ENCODE data around the gene TCTN3. TPM values are rescaled to one million over a fixed set of nuclear protein-coding genes. Genes with fewer than 3 reads are reported as not detected.
"Not testable (repeated sequence)": the region's sequence is repeated elsewhere in the genome, so short reads cannot be mapped to it uniquely, and the experiment has no call there.

The TCTN3 gene
- total and polyA plus RNA-seq, 2 of the 4 experiments (the other 2 are of a cell fraction), result 26.9 to 35.1 TPM

DNA sequence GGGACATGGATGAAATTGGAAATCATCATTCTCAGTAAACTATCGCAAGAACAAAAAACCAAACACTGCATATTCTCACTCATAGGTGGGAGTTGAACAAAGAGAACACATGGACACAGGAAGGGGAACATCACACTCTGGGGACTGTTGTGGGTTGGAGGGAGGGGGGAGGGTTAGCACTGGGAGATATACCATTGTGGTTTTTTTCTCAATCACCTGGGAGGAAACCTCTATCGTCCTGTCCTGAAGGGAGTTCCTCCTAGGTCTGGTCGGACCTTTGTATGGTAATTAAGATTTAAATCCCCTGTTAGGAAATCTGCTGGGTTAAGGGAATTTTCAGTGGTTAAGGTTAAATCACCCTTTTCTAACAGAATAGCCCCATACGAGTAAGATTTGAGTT, 28.8 kb upstream of the TCTN3 start:
- H2BK20ac ChIP-seq (ENCODE audit: low read depth, low read length); POLR2A ChIA-PET (ENCODE audit: unreplicated experiment); H2AFZ ChIP-seq (replicated peaks; ENCODE audit: low read length, poor library complexity); intact Hi-C loops (cut with micrococcal nuclease); DNase-seq; H2BK120ac ChIP-seq (ENCODE audit: low read depth, low read length); H3K23ac ChIP-seq (ENCODE audit: low read depth, low read length); CTCF ChIA-PET; H4K5ac ChIP-seq (ENCODE audit: low read depth, low read length); H2AK9ac ChIP-seq (replicated peaks; ENCODE audit: low read depth, low read length, poor library complexity); H3K4me3 ChIP-seq (ENCODE audit: insufficient read depth, low read depth, low read length); H3K14ac ChIP-seq (replicated peaks; ENCODE audit: low read depth, low read length); H3K9me3 ChIP-seq (ENCODE audit: control insufficient read depth, insufficient read depth, low read length); H3K56ac ChIP-seq (ENCODE audit: extremely low read depth, insufficient read depth, low read length); H4K91ac ChIP-seq (ENCODE audit: insufficient read depth, low read depth, low read length); H2BK15ac ChIP-seq (ENCODE audit: low read depth, low read length); H3K27me3 ChIP-seq (ENCODE audit: control insufficient read depth, insufficient read depth, low read length); H3K18ac ChIP-seq (ENCODE audit: low read depth, low read length); dilution Hi-C loops (cut with HindIII; ENCODE audit: low sequenced_read_pairs, unreplicated experiment); H3K9ac ChIP-seq (ENCODE audit: low read depth, low read length); H2BK5ac ChIP-seq (ENCODE audit: low read depth, low read length, poor library complexity, severe bottlenecking); H4K20me1 ChIP-seq (ENCODE audit: insufficient read depth, low read length); BruUV-seq (replicated peaks); H4K8ac ChIP-seq (ENCODE audit: low read depth in 2 of 2, low read length in 2 of 2); ATAC-seq (ENCODE audit: low read depth); H3K79me1 ChIP-seq (ENCODE audit: low read depth in 1 of 2, low read length in 2 of 2); H3K36me3 ChIP-seq (ENCODE audit: control insufficient read depth, insufficient read depth, low read length); H3K4me2 ChIP-seq (ENCODE audit: low read depth, low read length); H3K4me1 ChIP-seq (ENCODE audit: control insufficient read depth, insufficient read depth, low read length); in situ Hi-C loops (cut with MboI; ENCODE audit: low sequenced_read_pairs); H3K27ac ChIP-seq (ENCODE audit: insufficient read depth, low read length); H3K4ac ChIP-seq (ENCODE audit: low read depth, low read length); H3K9me1 ChIP-seq (ENCODE audit: insufficient read depth, low read length); H2AK5ac ChIP-seq (ENCODE audit: low read depth, low read length): not testable (repeated sequence)
- WGBS, 2 experiments (ENCODE audit: extremely low coverage in 2 of 2, insufficient read length in 1 of 2), result no CpG with 5 or more reads among the region's 4 CpGs

- H3K14ac ChIP-seq (replicated peaks; ENCODE audit: low read depth, low read length), result not testable (repeated sequence)
Observed at GRCh38 chr10:95720745-95721144, 27.0 kb upstream of the TCTN3 start.

More at GRCh38 chr10:95720745-95721144, 27.0 kb upstream of the TCTN3 start:
- H3K36me3 ChIP-seq (ENCODE audit: control insufficient read depth, insufficient read depth, low read length); H2AFZ ChIP-seq (replicated peaks; ENCODE audit: low read length, poor library complexity); H3K79me1 ChIP-seq (ENCODE audit: low read depth in 1 of 2, low read length in 2 of 2); H3K27ac ChIP-seq (ENCODE audit: insufficient read depth, low read length); H2BK120ac ChIP-seq (ENCODE audit: low read depth, low read length); H3K9me3 ChIP-seq (ENCODE audit: control insufficient read depth, insufficient read depth, low read length); H4K8ac ChIP-seq (ENCODE audit: low read depth in 2 of 2, low read length in 2 of 2); BruUV-seq (replicated peaks); H2BK20ac ChIP-seq (ENCODE audit: low read depth, low read length); intact Hi-C loops (cut with micrococcal nuclease); H2AK9ac ChIP-seq (replicated peaks; ENCODE audit: low read depth, low read length, poor library complexity); H4K91ac ChIP-seq (ENCODE audit: insufficient read depth, low read depth, low read length); H3K9me1 ChIP-seq (ENCODE audit: insufficient read depth, low read length); H3K23ac ChIP-seq (ENCODE audit: low read depth, low read length); H2BK15ac ChIP-seq (ENCODE audit: low read depth, low read length); CTCF ChIA-PET; H2AK5ac ChIP-seq (ENCODE audit: low read depth, low read length); H3K4me1 ChIP-seq (ENCODE audit: control insufficient read depth, insufficient read depth, low read length); H2BK5ac ChIP-seq (ENCODE audit: low read depth, low read length, poor library complexity, severe bottlenecking); H3K4ac ChIP-seq (ENCODE audit: low read depth, low read length); H4K20me1 ChIP-seq (ENCODE audit: insufficient read depth, low read length); DNase-seq; H3K18ac ChIP-seq (ENCODE audit: low read depth, low read length); H3K9ac ChIP-seq (ENCODE audit: low read depth, low read length); dilution Hi-C loops (cut with HindIII; ENCODE audit: low sequenced_read_pairs, unreplicated experiment); in situ Hi-C loops (cut with MboI; ENCODE audit: low sequenced_read_pairs); ATAC-seq (ENCODE audit: low read depth); H3K4me3 ChIP-seq (ENCODE audit: insufficient read depth, low read depth, low read length); H3K56ac ChIP-seq (ENCODE audit: extremely low read depth, insufficient read depth, low read length); H4K5ac ChIP-seq (ENCODE audit: low read depth, low read length); POLR2A ChIA-PET (ENCODE audit: unreplicated experiment); H3K4me2 ChIP-seq (ENCODE audit: low read depth, low read length); H3K27me3 ChIP-seq (ENCODE audit: control insufficient read depth, insufficient read depth, low read length): not testable (repeated sequence)
- no CpG with 5 or more reads among the region's 7 CpGs for WGBS, 2 experiments (ENCODE audit: extremely low coverage in 2 of 2, insufficient read length in 1 of 2)
